ENCODE results near the gene RTN4RL1. TPM values are rescaled to one million over a fixed set of nuclear protein-coding genes. Genes with fewer than 3 reads are reported as not detected.

Gene RTN4RL1
- total RNA-seq, 1 donor, result not detected

GRCh38 chr17:1915889-1916288 is 109.2 kb downstream of the RTN4RL1 start:
- Histone ChIP-seq H3K4me3 (ENCODE audit: low read length) (no peak overlapping the region), H3K4me1 (ENCODE audit: insufficient read depth, low read length) (no peaks in the 10 kb centered on the region), H3K27me3 (ENCODE audit: insufficient read depth, low read length) (peaks cover 5% of the 10 kb centered on the region), H3K9me3 (ENCODE audit: low read depth, low read length) (no peaks in the 10 kb centered on the region)

GRCh38 chr17:1914661-1915083 is 110.5 kb downstream of the RTN4RL1 start:
- H3K4me3 ChIP-seq (ENCODE audit: low read length), result no peak overlapping the region
- no peaks in the 10 kb centered on the region for H3K9me3 ChIP-seq (ENCODE audit: low read depth, low read length)
- no peaks in the 10 kb centered on the region for H3K4me1 ChIP-seq (ENCODE audit: insufficient read depth, low read length)

GRCh38 chr17:1913702-1914101 is 111.4 kb downstream of the RTN4RL1 start:
- Histone ChIP-seq H3K4me3 (ENCODE audit: low read length) (no peak overlapping the region), H3K27me3 (ENCODE audit: insufficient read depth, low read length) (peaks cover 22% of the 10 kb centered on the region), H3K9me3 (ENCODE audit: low read depth, low read length) (no peaks in the 10 kb centered on the region), H3K4me1 (ENCODE audit: insufficient read depth, low read length) (peaks cover under 1% of the 10 kb centered on the region)

More at GRCh38 chr17:1914661-1915083, 110.5 kb downstream of the RTN4RL1 start:
- H3K27me3 ChIP-seq (ENCODE audit: insufficient read depth, low read length), result peaks cover 12% of the 10 kb centered on the region

GRCh38 chr17:1912146-1912545 is 113.0 kb downstream of the RTN4RL1 start:
- H3K9me3 ChIP-seq (ENCODE audit: low read depth, low read length), result no peaks in the 10 kb centered on the region
- H3K27me3 ChIP-seq (ENCODE audit: insufficient read depth, low read length), result peaks cover 37% of the 10 kb centered on the region
- peaks cover 10% of the 10 kb centered on the region for H3K4me1 ChIP-seq (ENCODE audit: insufficient read depth, low read length)
- H3K4me3 ChIP-seq (ENCODE audit: low read length), result no peak overlapping the region

- Histone ChIP-seq H3K4me3 (ENCODE audit: low read length) (no peak overlapping the region), H3K9me3 (ENCODE audit: low read depth, low read length) (no peaks in the 10 kb centered on the region), H3K4me1 (ENCODE audit: insufficient read depth, low read length) (peaks cover 10% of the 10 kb centered on the region), H3K27me3 (ENCODE audit: insufficient read depth, low read length) (peaks cover 54% of the 10 kb centered on the region)
Observed at GRCh38 chr17:1909985-1910384, 115.1 kb downstream of the RTN4RL1 start.

- Histone ChIP-seq H3K4me1 (ENCODE audit: insufficient read depth, low read length) (peaks cover 10% of the 10 kb centered on the region), H3K9me3 (ENCODE audit: low read depth, low read length) (no peaks in the 10 kb centered on the region), H3K4me3 (ENCODE audit: low read length) (no peak overlapping the region), H3K27me3 (ENCODE audit: insufficient read depth, low read length) (peaks cover 59% of the 10 kb centered on the region)
Observed at GRCh38 chr17:1908699-1909309, 116.3 kb downstream of the RTN4RL1 start.

GRCh38 chr17:1907909-1908698 is 117.0 kb downstream of the RTN4RL1 start:
- peaks cover 59% of the 10 kb centered on the region for H3K27me3 ChIP-seq (ENCODE audit: insufficient read depth, low read length)
- H3K9me3 ChIP-seq (ENCODE audit: low read depth, low read length), result no peaks in the 10 kb centered on the region
- H3K4me3 ChIP-seq (ENCODE audit: low read length), result no peak overlapping the region
- H3K4me1 ChIP-seq (ENCODE audit: insufficient read depth, low read length), result peaks cover 10% of the 10 kb centered on the region

GRCh38 chr17:1907216-1907631 is 117.9 kb downstream of the RTN4RL1 start:
- Histone ChIP-seq H3K4me3 (ENCODE audit: low read length) (no peak overlapping the region), H3K27me3 (ENCODE audit: insufficient read depth, low read length) (peaks cover 59% of the 10 kb centered on the region), H3K9me3 (ENCODE audit: low read depth, low read length) (no peaks in the 10 kb centered on the region), H3K4me1 (ENCODE audit: insufficient read depth, low read length) (peaks cover 10% of the 10 kb centered on the region)

- peaks cover 10% of the 10 kb centered on the region for H3K4me1 ChIP-seq (ENCODE audit: insufficient read depth, low read length)
- H3K9me3 ChIP-seq (ENCODE audit: low read depth, low read length), result no peaks in the 10 kb centered on the region
- H3K27me3 ChIP-seq (ENCODE audit: insufficient read depth, low read length), result peaks cover 57% of the 10 kb centered on the region
- H3K4me3 ChIP-seq (ENCODE audit: low read length), result no peak overlapping the region
Observed at GRCh38 chr17:1906662-1907101, 118.5 kb downstream of the RTN4RL1 start.

GRCh38 chr17:1905190-1905913 is 119.8 kb downstream of the RTN4RL1 start:
- Histone ChIP-seq H3K4me3 (ENCODE audit: low read length) (no peak overlapping the region), H3K4me1 (ENCODE audit: insufficient read depth, low read length) (peaks cover 10% of the 10 kb centered on the region), H3K27me3 (ENCODE audit: insufficient read depth, low read length) (peaks cover 53% of the 10 kb centered on the region), H3K9me3 (ENCODE audit: low read depth, low read length) (no peaks in the 10 kb centered on the region)

GRCh38 chr17:1904273-1905182 is 120.6 kb downstream of the RTN4RL1 start:
- no peaks in the 10 kb centered on the region for H3K9me3 ChIP-seq (ENCODE audit: low read depth, low read length)
- H3K4me3 ChIP-seq (ENCODE audit: low read length), result no peak overlapping the region
- peaks cover 45% of the 10 kb centered on the region for H3K27me3 ChIP-seq (ENCODE audit: insufficient read depth, low read length)
- peaks cover 10% of the 10 kb centered on the region for H3K4me1 ChIP-seq (ENCODE audit: insufficient read depth, low read length)

- Histone ChIP-seq H3K4me3 (ENCODE audit: low read length) (no peak overlapping the region), H3K27me3 (ENCODE audit: insufficient read depth, low read length) (peaks cover under 1% of the 10 kb centered on the region), H3K9me3 (ENCODE audit: low read depth, low read length) (no peaks in the 10 kb centered on the region), H3K4me1 (ENCODE audit: insufficient read depth, low read length) (no peaks in the 10 kb centered on the region)
Observed at GRCh38 chr17:1899403-1900000, 125.6 kb downstream of the RTN4RL1 start.

GRCh38 chr17:1898872-1899271 is 126.3 kb downstream of the RTN4RL1 start:
- H3K4me3 ChIP-seq (ENCODE audit: low read length), result no peak overlapping the region
- H3K4me1 ChIP-seq (ENCODE audit: insufficient read depth, low read length), result no peaks in the 10 kb centered on the region

GRCh38 chr17:1898332-1898731 is 126.8 kb downstream of the RTN4RL1 start:
- H3K9me3 ChIP-seq (ENCODE audit: low read depth, low read length), result no peaks in the 10 kb centered on the region
- H3K4me1 ChIP-seq (ENCODE audit: insufficient read depth, low read length), result no peaks in the 10 kb centered on the region
- H3K4me3 ChIP-seq (ENCODE audit: low read length), result no peak overlapping the region
- H3K27me3 ChIP-seq (ENCODE audit: insufficient read depth, low read length), result no peaks in the 10 kb centered on the region

More at GRCh38 chr17:1898872-1899271, 126.3 kb downstream of the RTN4RL1 start:
- no peaks in the 10 kb centered on the region for H3K9me3 ChIP-seq (ENCODE audit: low read depth, low read length)
- no peaks in the 10 kb centered on the region for H3K27me3 ChIP-seq (ENCODE audit: insufficient read depth, low read length)

Data from mononuclear cell (primary cell).